DMS153 treated with DMSO at 0.1 percent for 48 hours (cell line): Measurements from ENCODE around the gene MT1HL1.
"Not testable (repeated sequence)": the region's sequence is repeated elsewhere in the genome, so short reads cannot be mapped to it uniquely, and the experiment has no call there.

Source experiments
- DNase-seq: peaks from one replicate; lab custom pipeline; 2025; ENCODE audit not compliant: unreplicated experiment; lab: John Stamatoyannopoulos, UW

The MT1HL1 gene

GRCh38 chr1:236979149-236979900, 24.9 kb downstream of the MT1HL1 start:
- no peak for DNase-seq

DNA sequence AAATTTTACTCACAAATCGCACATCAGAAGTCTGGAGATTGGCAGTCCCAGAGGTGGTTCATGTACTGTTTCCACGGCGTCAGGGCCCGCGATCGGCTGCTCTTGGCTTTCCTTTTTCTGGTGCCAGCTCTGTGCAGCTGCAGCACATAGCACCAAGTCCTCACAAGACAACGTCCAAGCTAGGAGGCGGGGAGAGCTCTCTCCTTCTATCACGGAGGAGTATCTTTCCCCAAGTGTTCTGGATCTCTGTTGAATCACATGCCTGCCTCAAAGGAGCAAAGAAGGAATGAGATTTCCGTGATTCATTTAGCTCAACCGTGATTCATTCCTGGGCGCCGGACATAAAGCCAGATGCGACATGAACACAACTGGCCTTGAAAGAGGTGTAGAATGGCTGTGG, 25.5 kb downstream of the MT1HL1 start:
- DNase-seq: no peak

DNA sequence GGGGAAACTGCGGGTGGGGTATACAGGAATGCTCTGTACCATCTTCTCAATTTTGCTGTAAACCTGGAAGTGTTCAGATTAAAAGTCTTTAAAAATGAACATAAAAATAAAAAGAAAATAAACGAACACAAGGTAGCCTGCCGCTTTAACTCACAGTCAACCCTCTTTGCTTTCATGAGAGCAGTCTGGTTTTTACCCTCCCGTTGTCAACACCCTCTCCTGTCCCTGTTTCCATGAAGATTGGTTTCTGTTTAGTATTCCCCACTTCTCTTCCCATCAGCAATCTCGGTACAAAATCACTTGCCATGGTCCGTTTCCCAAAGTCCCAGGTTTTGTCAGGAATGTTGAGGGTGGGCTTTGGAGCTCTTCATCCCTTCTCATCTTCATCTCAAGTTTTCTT, 28.8 kb downstream of the MT1HL1 start:
- DNase-seq: no peak

GRCh38 chr1:236974025-236974424, 30.2 kb downstream of the MT1HL1 start:
- DNase-seq: not testable (repeated sequence)

- DNase-seq: no peak
These were observed 37.6 kb downstream of the MT1HL1 start for GRCh38 chr1:236966636-236967035.

GRCh38 chr1:236963920-236964319, 40.3 kb downstream of the MT1HL1 start:
- no peak for DNase-seq

DNA sequence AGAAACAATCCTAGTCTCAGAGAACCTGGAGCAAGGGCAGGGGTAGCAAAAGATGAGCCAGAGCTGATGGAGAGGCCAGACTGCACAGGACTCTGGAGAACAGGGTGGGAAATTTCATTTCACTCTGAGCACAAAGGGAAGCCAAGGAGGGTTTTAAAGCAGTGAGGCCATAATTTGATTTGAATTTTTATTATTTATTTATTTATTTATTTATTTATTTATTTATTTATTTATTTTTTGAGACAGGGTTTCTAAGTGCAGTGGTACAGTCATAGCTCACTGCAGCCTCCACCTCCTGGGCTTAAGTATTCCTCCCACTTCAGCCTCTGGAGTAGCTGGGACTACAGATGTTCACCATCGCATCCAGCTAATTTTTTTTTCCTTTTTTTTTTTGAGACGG, 45.1 kb downstream of the MT1HL1 start:
- no peak for DNase-seq

GRCh38 chr1:236957235-236957634, 47.0 kb downstream of the MT1HL1 start:
- no peak for DNase-seq
